ENCODE data around the gene MTHFD1.

The MTHFD1 gene

DNA sequence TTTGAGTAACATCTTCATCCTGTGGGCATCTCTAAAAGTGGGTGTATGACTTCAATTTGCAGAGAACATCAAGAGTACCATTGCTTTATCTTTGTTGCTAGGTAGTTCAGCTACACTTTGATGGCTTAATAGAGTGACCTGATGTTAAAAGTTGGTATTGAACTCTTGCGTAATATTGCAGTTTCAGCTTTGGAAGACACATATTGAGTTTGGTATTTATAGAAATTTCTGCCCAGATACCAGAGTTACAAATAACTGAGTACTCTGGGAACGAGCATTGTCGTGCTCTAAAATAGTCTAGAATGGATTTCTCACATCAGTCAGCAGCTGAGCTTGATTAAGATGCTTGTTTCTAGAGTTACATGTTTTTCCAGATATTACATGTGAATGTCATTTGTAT, 52.3 kb downstream of the MTHFD1 start:
- TF ChIP-seq, protein P1, sequence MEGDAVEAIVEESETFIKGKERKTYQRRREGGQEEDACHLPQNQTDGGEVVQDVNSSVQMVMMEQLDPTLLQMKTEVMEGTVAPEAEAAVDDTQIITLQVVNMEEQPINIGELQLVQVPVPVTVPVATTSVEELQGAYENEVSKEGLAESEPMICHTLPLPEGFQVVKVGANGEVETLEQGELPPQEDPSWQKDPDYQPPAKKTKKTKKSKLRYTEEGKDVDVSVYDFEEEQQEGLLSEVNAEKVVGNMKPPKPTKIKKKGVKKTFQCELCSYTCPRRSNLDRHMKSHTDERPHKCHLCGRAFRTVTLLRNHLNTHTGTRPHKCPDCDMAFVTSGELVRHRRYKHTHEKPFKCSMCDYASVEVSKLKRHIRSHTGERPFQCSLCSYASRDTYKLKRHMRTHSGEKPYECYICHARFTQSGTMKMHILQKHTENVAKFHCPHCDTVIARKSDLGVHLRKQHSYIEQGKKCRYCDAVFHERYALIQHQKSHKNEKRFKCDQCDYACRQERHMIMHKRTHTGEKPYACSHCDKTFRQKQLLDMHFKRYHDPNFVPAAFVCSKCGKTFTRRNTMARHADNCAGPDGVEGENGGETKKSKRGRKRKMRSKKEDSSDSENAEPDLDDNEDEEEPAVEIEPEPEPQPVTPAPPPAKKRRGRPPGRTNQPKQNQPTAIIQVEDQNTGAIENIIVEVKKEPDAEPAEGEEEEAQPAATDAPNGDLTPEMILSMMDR (conservative IDR thresholded peaks at IDR 0.05), result no peak
- H3K27ac ChIP-seq, result no peak overlapping the region

DNA sequence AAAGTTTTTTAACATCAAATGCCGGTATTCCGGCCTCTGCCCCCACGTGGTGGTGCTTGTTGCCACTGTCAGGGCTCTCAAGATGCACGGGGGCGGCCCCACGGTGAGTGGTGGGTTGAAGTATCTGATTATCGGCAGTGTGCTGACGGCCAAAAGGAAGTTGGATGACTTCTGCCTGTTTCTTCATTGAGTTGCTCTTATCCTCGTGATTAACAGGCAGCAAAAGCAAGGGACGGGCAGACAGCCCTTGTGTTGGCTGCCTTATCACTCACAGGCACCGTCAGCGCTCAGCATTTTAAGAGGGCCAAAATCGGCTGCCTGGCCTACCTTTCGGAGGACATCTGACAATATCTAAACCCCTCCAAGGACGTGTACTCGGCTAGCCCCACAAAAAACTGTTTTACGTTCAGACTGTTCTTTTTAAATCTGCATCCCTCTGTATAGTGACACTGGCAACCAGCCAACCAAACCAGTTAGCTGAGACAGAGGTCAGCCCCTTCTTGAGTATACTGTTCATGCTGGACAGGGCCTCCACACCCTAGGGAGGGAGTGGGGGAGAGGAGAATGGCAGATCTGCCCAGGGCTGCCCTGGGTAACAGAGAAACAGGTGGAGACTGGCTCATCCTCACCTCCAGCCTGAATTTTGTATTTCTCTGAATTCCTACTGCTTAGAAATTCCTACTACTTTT, 54.3 kb downstream of the MTHFD1 start:
- TF ChIP-seq, protein P1 (conservative IDR thresholded peaks at IDR 0.05), result no peak
- no peak overlapping the region for H3K27ac ChIP-seq

DNA sequence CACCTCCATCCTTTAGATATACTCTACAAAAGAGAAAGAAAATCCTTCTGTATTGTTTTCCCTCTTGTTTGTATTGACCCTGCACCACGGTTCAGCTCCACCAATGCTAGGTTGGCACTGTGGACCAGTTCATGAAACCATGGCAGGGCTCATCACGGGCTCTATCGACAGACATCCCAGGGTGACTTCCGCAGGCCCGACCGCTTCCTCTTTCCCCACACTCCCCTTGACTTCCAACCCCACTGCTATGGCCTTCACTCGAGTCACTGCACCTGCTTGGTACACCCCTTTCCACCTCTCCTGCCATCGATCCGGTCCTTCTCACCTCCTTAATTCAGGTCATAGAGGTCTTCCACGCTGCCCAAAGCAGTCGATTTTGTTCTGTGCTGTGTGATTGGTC, 56.0 kb downstream of the MTHFD1 start:
- TF ChIP-seq, protein P1 (conservative IDR thresholded peaks at IDR 0.05), result no peak
- H3K27ac ChIP-seq, result no peak overlapping the region

DNA sequence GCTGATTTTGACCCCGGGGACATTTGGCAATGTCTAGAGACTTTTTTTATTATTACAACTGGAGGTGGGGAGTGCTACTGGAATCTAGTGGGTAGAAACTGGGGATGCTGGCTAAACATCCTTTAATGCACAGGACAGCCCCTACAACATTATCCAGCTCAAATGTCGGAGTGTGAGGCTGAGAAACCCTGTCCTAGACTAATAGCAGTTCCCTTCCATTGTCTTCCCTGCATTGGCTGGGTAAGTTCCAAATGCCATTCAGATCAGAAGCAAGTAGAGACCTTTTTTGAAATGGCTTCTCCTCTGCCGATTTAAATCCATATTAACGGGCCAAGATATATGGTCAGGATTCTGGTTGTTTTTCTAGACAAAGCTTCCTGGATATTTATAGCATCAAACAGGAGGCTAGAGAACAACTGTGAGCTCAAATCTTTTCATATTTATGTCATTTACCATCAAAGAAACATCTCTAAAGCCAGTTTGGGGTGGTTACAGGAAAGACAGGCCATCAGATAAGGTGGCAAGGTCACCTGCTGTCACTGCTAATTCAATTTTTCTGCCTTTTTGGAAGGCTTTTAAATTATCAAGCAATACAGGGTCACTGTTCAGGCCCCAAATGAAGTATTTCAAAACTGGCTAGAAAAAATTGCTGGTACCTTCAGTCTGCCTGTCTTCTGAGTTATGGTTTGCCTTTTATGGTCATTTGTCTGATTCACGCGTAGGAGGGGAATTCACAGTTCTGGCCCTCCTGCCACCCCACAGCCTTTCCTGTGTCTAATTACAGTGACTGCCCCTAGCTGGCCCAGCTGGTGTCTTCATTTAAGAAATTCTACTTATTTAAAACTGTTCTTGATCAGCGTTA, 57.1 kb downstream of the MTHFD1 start:
- no peak overlapping the region for H3K27ac ChIP-seq

DNA sequence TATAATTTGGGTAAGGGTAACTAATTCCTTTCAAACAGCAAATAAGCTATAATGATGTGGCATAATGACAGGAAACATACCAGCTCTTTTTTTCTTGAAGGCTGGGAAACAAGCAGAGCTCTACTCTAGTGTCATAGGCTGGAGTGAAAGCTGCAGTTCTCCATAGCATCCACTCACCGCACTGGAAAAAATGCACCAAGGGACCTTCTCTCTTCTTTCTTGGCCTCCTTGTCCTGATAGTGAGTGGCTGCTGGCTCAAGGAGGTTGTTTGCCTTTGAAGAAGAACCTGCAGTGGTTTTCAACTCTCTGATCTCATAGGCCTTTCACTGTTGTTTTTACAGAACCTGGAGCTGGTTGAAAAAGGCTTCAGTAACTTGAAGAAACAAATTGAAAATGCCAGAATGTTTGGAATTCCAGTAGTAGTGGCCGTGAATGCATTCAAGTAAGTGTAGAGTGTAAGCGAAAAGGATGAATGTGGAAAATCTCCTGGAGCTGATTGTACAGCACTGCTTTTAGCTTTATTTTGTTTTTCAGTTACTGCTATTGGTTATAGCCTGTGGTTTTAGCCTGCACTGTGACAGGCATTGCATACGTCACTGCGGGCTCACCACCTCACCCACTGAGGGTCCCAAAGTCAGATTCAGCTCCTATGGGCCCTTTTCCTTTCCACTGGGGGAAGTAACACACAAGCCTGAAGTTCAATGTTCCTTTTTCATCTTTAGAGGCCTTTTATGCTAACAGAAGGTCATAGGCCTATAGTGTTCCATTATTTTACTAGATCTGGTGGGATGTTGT, 59.9 kb downstream of the MTHFD1 start:
- no peak overlapping the region for H3K27ac ChIP-seq

More for the DNA sequence above, 57.1 kb downstream of the MTHFD1 start:
- TF ChIP-seq, protein P1 (conservative IDR thresholded peaks at IDR 0.05), result no peak

DNA sequence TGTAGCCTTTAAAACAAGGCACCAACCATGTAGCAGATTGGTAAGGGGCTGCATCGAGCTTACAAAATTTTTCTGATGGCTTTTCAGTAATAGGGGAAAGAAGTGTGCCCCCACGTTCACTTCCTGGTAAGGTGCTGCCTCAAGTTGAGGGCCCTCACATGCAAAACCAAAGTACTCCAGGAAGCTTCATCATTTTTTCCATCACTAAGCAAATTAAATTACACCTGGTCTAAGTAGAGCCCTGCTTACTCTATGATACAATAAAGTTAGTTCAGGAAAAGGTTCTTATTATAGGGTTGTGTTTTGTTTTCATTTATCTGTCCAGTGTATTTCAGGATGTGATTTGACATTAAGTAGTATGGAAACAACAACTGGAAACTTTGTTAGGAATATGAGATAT, 62.1 kb downstream of the MTHFD1 start:
- TF ChIP-seq, protein P1 (conservative IDR thresholded peaks at IDR 0.05), result no peak
- no peak overlapping the region for H3K27ac ChIP-seq

More for the DNA sequence above, 59.9 kb downstream of the MTHFD1 start:
- TF ChIP-seq, protein P1 (conservative IDR thresholded peaks at IDR 0.05), result no peak

DNA sequence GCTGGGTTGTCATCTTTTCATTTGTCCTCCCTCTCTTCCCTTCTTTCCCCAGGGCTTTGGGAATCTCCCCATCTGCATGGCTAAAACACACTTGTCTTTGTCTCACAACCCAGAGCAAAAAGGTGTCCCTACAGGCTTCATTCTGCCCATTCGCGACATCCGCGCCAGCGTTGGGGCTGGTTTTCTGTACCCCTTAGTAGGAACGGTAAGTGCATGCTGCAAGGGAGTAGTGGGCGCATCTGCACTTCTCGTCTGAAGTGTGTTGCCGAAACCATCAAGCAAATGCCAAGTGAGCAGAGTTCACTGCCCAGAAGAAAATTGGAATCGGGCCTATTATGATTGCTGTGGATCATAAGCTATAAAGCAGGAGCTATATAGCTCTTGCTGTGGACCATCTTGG, 66.5 kb downstream of the MTHFD1 start:
- TF ChIP-seq, protein P1 (conservative IDR thresholded peaks at IDR 0.05), result no peak
- no peak overlapping the region for H3K27ac ChIP-seq

Measured in VCaP (cell line).